Amniotic epithelial cell (primary cell): ENCODE measurements around the gene NHP2.
"Not testable (repeated sequence)": the region's sequence is repeated elsewhere in the genome, so short reads cannot be mapped to it uniquely, and the experiment has no call there.

Experiments
- DNase-seq: peaks from one replicate; pipeline ENCODE4 v3.0.0-alpha.2; 2010; ENCODE audit warnings: low read depth

The NHP2 gene

DNA sequence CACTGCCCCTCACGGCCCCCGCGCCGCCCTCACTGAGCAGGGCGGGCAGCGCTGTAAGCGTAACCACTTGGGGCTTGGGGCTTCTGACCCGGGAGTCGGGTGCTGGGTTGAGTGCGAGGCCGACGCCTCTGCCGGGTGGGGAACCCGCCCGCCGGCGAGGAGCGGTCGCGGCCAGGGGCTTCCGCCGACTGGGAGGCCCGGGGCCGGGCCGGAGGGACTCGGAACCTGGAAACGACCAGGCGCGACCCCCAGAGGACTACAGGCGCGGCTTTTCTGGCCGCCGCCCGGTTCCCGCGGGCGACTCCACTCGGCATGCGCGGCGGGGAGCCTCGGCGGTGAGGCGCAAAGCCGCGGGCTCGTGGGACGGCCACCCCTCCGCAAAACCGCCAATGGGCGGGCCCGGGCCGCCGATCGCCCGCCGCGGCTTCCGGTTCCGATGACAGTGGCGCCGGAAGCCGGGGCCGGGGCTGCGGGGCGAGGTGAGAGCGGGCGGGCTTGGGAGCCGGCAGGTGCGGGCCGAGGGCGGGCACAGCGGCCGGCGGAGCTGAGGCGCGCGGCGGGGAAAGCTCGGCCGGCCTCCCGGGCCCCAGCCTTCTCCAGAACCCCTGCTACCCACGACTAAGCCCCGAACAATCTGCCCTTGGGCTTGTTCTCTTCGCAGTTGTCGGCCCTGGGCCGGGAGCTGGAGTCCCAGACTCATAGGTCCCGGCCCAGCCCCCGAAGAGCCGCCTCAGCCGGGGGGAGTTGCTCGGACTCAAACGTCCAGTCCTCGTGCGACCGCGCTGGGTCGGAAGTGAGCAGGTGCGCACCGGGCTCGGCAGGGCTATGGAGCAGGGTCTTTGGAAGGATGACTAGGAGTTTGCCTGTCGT, 22.9 kb downstream of the NHP2 start, which contains the start of gene RMND5B:
Gene RMND5B, plus strand, starts transcription at position 439 of the 870 bp plus-strand sequence. CDS start 7,106 bp downstream, outside the sequence.
- DNase-seq, result peak; percentile 50

DNA sequence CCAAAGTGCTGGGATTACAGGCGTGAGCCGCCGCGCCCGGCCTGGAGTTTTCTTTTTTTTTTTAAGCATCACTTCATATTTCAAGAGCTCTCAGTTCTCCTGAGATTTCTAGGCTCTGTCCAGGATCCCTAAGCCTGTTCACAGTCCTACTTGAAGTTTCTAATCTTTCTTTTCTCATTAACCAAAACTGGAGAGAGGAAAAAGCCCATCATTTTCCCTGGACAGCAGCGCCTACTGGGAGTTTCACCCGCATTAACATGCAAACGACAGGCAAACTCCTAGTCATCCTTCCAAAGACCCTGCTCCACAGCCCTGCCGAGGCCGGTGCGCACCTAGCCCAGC, 23.5 kb downstream of the NHP2 start:
- DNase-seq, result peak; percentile 28

DNA sequence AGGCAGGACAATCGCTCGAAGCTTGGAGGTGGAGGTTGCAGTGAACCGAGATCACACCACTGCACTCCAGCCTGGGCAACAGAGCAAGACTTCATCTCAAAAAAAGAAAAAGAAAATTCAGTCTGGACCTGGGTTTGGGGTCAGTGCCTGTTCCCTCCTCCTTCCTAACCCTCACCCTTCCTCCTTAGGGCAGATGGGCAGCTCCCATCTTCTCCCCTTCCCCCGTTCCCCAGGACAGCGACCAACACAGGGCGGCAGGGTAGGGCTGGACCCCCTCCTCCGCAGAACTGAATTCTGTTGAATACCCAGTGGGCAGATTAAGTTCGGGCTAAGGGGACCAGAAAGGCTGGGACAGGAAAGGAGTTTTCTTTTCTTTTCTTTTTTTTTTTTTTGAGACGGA, 24.4 kb downstream of the NHP2 start:
- DNase-seq, result no peak

GRCh38 chr5:178127300-178128009, 26.2 kb downstream of the NHP2 start:
- DNase-seq, result not testable (repeated sequence)

DNA sequence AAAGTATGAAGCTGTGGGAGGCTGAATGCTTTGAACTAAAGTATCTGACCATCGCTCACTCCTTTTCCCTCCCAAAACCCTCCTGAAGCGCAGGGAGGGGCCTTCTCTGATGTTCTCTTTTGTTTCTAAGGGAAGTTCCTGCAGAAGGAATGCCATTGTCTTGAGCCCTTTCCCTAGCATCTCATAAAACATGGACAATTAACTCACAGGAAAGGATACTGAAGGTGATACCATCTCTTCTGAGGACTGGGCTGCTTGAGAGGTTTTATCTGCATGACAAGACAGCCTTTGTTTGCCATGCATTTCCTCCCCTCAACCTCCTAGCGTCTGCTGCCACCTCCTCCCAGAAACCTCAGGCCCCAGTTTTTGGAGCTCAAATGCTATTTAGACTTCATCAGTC, 27.1 kb downstream of the NHP2 start:
- no peak for DNase-seq

DNA sequence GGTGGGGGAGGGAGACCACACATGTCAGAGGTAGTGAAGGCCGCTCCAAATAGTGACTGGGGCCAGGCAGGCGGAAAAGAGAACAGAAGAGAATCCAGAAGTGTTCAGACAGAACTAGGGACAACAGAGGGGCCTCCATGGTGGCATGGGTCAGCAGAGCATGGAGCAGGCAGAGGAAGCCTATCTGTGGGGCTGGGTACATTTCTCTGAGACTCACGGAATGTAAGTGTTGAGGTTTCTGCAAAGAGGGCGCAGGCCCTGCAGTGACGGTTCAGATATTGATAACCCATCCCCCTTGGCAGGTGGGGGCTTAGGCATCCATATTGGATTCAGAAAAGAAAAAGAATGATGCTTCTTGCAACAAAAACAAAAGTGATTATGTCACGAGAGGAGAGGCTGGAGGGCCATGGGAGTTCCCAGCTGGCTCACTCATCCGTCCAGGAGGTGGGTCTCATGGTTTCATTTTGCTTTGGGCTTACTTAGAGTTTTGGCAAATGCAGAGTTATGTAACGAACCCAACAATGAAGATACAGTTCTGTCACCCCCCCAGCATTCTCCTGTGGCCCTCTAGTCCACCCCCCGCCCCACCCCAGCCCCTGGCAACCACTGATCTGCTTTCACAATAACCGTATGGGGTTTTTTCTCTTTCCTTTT, 28.3 kb downstream of the NHP2 start:
- no peak for DNase-seq

GRCh38 chr5:178123966-178124925, 29.4 kb downstream of the NHP2 start:
- no peak for DNase-seq

DNA sequence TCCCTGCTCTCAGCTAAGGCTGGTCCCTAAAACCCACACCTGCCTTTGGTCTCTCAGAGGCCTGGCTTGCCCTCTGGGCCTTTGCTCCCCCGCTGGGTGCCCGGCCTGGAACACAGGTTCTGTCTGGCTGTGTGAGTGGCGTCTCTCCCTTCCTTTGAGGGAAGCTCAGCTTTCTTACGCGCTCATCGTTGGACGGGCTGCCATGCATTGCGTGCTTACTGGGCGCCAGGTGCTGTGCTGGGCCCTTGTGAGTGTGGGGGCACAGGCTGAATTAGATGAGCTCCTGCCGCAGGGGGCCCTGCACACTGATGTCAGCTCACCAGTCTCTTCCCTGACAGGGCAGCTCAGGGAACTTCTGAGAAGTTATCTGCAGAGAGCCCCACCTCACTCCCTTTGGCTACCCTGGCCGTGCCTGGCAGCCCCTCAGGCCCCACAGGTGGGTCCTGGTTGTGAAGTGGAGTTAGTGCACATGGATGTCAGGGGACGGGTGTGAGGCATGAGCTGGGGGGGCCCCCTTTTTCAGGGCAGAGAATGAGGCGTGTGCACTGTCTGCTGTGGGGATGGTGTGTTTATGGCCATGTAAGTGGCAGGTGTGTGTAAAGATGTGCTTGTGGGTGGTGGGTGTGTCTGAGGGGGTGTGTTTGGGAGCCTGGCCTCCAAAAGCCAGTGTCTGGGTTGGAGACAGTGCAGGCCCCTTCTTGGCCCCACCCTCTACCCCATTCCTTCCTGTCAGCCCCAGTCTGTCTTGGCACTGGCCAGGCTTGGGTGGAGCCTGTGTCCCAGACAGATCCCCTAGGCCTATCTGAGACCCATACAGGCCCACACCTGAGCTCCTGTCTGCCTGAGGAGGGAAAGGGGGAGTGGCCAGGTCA, 30.4 kb downstream of the NHP2 start:
- no peak for DNase-seq

DNA sequence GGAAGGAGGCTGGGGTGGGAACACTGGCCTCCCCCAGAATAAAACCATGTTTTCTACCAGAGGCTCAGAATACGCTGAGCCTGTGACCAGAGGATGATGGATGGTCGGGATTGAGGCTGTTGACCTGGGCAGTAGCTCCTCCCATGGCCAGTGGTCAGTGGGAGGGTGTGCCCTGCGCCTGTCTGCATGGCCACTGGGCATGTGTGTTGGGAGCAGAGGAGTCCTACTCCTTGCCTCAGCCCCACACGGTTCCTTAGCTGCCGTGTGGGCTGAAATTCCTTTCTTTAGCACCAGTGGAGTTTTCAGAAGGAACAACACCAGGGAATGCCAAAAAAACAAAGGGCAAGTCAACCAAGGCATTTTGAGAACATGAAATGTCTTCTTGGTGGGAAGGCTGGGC, 31.3 kb downstream of the NHP2 start:
- no peak for DNase-seq

GRCh38 chr5:178121391-178122276, 32.1 kb downstream of the NHP2 start:
- no peak for DNase-seq

DNA sequence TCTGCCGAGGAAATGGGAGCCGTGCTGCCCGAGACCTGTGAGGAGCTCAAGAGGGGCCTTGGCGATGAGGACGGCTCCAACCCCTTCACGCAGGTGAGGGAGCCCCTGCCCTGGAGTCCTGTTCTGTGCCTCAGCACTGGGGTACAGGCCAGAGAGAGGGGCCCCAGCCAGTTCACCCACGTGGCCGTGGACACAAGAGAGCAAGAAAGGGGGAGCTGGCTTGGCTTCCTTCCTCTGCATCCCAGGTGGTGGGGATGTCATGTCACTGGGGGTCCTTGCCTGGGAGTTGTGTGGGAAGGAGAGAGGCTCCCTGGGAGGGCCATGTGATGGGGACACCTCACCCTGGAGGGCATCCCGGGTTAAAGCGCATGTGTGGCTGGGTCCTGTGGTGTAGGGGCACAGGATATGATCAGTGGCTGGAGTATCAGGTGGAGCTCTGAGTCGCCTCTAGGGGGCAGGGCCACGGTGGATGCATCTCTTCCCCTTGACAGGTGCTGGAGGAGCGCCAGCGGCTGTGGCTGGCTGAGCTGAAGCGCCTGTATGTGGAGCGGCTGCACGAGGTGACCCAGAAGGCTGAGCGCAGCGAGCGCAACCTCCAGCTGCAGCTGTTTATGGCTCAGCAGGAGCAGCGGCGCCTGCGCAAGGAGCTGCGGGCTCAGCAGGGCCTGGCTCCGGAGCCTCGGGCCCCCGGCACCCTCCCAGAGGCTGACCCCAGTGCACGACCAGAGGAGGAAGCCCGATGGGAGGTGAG, 32.9 kb downstream of the NHP2 start:
- peak; percentile 62 for DNase-seq

DNA sequence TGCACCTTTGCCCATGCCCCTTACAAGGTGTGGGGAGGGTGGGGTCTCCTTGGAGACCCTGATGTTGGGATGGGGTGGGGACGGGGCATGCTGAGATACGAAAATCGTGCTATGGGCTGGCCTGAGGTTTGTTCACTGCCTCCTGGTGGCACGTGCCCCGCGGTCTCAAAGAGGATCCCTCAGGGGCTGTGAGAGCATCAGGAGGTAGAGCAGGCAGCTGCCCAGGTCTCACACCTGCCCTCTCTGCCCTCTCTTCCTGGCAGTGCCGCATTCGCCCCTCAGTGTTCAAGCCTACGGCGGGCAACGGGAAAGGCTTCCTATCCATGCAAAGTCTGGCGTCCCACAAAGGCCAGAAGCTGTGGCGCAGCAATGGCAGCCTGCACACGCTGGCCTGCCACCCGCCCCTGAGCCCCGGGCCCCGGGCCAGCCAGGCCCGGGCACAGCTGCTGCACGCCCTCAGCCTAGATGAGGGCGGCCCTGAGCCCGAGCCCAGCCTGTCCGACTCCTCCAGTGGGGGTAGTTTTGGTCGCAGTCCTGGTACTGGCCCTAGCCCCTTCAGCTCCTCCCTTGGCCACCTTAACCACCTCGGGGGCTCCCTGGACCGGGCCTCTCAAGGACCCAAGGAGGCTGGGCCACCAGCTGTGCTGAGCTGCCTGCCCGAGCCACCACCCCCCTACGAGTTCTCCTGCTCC, 33.6 kb downstream of the NHP2 start:
- DNase-seq, result no peak

DNA sequence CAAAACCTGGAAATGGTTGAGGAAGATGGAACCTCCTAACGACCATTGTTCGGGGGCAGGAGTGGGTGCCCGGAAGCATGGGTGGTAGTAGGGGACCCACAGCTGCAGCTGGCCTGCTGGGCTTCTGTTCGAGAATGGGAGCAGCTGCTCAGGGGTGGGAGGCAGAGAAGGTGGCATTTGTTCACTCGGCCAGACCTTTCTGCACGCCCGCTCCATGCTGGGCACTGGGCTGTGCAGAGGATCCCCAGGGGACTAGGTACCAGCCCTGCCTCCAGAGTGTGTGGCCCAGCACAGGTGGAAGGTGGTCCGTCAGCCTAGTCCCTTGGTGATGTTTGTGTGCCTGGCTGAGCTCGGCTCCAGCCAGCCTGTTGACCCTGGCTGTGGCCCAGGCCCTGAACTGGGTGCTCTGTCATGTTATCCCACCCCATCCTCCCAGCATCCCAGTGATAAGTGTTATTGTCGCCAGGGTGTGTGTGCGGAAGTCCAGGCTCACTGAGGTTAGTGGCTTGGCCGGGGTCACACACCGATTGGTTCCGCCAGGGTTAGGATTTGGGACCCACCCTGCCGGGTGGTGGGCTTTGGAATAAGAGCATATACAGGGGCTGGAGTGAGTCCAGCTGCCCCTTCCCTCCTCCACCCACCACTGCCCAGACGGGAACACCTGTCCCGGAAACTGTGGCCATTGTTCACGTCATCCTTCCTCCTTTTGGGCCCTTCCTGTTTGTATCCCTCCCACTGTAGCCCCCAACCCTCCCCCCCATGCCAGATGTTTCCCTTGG, 35.6 kb downstream of the NHP2 start:
- DNase-seq, result no peak

GRCh38 chr5:178116143-178116885, 37.4 kb downstream of the NHP2 start:
- DNase-seq, result no peak

DNA sequence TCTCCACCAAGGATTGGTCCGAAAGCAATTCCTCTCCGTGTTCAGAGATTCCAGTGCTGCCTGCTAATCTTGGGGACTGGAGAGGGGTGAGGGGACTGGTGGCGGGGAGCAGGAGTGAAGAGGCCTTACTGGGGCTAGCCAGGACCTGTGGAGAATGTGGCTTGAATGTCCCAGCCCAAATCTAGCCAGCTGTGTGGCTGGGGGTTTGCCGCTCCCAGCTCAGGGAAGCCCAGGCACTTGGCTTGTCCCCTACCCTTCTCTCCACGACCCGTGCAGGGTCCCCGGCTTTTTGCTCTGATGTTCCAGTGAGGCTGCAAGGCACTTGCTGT, 37.9 kb downstream of the NHP2 start:
- DNase-seq, result no peak

DNA sequence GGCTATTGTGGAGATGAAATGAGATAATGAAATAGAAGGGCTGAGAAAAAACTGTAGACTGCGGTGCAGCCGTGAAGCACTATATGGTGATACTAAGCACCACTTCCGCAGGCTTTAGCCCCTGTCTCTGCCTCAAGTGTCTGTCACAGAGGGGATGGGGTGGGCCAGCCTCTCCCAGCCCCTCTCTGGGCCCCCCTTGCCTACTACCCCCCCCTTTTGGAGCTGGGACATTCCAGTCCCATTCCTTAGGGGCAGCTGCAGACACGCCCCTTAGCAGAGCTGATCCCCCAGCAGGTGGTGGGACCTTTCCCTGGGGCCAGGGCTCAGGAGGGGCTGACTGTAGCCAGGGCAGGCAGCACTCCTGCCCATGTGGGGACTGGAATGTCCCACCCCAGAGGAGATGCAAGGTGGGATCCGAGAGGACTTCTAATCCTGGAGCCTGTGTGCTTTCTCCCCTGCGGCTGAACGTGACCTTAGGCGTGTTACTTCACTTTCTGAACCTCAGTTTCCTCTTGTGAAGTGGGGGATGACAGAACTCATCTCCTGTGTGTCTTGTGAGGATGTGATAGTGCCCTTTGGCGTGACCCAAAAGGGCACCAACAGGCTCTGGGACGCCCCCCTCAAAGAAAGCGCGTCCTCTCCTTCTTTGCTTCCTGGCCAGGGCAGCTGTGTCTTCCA, 38.4 kb downstream of the NHP2 start:
- no peak for DNase-seq
